GM18861 (cell line): ENCODE data around the gene DYRK3.
"Not testable (repeated sequence)": the region's sequence is repeated elsewhere in the genome, so short reads cannot be mapped to it uniquely, and the experiment has no call there.

Experiments used
- ATAC-seq: cut with Tn5 transposase; IDR thresholded peaks from one replicate; pipeline ENCODE4 v1.9.1; 2021; ENCODE audit not compliant: unreplicated experiment

DYRK3 gene

GRCh38 chr1:206628916-206629315 lies 6.4 kb upstream of the DYRK3 start:
- ATAC-seq: no peak

DNA sequence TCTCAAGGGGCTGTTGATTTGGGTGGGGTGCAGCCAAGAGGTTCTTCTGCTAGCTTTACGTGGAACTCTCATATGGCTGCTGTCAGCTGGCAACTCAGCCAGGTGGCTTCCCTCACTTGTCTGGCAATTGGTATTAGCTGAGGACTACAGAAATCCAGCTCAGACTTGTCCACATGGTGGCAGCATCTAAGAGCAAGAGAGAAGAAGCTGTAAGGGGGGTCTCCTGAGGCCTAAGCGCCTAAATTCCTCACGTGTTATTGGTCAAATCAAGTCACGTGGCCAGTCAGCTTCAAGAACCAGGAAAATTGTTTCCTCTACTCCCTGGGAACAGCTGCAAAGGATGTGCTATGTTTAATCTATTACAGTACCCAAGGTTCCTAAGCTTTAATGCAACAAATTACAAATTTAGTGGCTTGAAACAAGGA lies 4.2 kb upstream of the DYRK3 start:
- no peak for ATAC-seq

DNA sequence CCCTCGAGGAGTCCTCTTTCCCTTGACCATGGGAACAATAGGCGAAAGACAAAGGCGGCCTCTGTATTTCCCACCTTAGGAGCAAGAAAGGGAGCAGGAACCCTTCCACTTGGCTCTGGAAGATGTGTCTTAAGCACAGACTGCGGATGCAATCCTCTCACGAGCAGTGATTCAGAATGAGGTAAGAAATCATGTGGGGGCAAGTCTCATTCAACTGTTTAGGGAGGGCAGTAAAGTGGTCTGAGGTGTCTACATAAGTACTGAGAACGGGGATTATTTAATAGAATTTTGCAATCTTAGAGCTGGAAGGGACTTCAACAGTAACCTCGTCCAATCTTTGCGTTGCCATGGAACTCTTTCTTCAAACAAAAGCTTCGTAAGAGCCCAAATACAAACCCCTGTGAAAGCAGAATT lies 1.6 kb upstream of the DYRK3 start:
- ATAC-seq: no peak

GRCh38 chr1:206634365-206635079 lies 814 bp upstream of the DYRK3 start:
- ATAC-seq: no peak

DNA sequence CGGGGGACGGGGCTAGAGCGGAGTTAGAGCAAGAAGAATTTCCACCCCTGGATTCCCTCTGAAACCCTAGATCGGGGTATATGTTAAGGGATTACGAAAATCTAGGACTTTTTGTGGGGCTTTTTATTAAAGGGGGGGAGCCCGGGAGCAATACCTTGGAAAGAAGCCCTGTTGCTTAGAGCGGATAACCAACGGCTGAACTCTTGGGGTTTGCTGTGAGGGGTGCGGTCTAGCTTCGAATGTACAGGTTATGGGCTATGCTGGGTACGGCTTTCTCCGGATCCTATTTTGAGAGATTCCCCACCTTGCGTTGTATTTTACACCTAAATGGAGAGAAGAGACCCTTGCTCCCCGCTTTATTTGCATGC lies 626 bp downstream of the DYRK3 start:
- no peak for ATAC-seq

DNA sequence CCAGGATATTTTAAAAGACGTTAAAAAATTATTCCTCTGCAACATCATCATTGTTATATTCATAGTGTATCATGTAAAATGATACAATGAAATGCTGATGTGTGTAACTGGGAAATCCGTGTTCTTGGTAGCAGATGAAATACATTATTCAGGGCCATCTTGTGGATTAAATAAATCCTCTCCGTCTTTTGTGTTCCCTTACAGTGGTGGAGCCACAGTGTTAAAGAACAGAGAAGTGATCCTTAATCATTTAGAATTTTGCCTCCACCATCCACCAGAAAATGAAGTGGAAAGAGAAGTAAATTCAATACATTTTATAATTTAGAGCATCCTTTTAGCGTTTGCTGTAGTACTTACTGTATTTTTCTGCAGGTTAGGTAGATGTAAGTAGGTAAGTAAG lies 1.3 kb downstream of the DYRK3 start:
- ATAC-seq: no peak

DNA sequence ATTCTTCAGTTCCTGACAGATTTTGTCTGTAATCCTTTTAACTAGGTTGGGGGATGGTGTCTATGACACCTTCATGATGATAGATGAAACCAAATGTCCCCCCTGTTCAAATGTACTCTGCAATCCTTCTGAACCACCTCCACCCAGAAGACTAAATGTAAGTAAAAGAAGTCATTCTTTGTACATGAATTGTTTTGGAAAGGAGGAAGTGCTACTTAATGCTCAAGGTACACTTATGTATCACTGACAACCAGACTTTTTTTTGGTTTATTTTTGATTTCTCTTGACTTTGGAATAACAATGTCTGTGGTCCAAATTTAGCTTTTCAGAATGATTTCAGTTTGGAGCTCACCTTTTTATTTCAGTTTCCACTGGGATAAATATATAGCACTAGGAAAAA lies 2.3 kb downstream of the DYRK3 start:
- ATAC-seq: no peak

DNA sequence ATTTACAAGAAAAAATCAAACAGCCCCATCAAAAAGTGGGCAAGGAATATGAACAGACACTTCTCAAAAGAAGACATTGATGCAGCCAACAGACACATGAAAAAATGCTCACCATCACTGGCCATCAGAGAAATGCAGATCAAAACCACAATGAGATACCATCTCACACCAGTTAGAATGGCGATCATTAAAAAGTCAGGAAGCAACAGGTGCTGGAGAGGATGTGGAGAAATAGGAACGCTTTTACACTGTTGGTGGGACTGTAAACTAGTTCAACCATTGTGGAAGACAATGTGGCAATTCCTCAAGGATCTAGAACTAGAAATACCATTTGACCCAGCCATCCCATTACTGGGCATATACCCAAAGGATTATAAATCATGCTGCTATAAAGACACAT lies 6.7 kb downstream of the DYRK3 start:
- not testable (repeated sequence) for ATAC-seq

- ATAC-seq: no peak
These were observed 7.9 kb downstream of the DYRK3 start for GRCh38 chr1:206643118-206643698.

DNA sequence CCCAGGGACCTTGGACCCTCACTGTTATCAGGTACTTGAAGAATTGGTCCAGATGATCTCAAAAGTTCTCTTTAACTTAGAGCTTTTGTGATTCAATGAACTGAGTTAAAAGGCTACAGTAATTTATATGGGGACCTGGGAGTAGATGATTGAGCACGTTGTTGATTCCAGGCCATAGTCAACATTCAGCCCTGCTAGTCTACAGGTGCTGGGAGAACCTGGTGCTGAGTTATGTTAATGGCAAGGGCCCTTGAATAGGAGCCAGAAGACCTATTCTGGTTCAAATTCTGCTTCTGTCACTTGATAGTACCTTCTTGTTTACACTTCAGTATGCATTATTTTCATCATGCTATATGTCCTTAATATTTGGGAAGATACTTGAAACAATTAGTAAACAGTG lies 11.2 kb downstream of the DYRK3 start:
- no peak for ATAC-seq

- ATAC-seq: no peak
These were observed 11.9 kb downstream of the DYRK3 start for GRCh38 chr1:206647224-206647623.

- no peak for ATAC-seq
These were observed 14.1 kb downstream of the DYRK3 start for GRCh38 chr1:206649261-206649921.

DNA sequence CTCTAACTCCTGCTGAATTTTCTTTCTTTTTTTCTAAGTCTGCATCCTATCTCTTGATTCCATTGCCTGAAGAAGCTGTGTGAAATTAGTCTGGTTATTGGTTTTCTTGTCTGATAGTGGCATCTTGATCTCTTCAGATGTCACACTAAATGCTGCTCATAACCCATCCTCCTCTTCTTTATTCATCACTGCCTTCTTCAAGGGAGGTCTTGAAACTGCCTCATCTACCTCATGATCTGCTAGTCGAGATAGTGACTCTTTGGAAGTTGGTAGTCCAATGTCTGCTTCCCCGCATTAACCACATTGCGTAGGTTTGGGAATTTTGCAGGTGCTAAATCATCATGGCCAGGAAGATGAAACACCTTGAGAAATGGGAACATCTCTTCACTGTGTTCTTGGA lies 15.7 kb downstream of the DYRK3 start:
- ATAC-seq: no peak

DNA sequence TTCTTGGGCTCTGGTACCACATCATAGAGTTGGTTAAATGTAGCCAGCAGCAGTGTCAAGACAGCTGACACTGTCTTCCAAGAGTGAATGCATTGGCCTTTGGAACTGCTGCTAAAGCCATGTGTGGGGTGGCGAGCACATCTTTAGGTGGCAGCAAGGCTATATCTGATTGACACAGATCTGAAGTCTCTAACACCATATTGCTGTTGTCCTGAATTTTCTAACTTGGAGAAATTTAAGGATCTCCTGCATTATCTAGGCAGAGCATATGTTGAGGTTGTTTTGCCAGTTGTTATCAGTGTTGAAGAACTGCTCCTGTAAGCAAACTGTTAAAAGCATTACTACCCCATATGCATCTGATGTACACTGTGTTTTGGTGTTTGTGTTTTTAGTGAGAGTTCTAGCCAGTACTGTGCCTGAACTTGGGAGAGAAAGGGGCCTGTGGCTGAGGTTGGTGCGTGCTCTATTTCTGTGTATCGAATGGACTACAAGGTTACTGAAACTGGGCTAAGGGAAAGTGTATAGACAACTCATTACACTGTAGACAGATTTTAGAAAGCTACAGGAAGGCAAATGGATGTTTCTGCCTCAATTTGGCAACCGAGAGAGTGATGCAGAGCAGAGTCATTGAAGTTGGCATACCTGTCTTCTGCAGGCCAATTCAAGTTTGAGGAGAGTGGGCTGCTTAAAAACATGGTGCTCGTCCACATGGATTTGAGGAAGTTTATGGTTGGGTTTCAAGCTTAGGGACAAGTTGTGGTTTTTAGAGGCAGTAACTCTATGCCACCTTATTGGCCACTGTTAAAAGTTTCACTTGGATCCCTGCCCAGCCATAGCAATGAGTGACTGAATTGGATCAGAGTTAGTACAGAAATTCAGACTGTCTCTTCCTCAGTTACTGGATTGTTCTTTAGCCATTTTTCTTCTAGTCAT lies 16.9 kb downstream of the DYRK3 start:
- ATAC-seq: no peak

DNA sequence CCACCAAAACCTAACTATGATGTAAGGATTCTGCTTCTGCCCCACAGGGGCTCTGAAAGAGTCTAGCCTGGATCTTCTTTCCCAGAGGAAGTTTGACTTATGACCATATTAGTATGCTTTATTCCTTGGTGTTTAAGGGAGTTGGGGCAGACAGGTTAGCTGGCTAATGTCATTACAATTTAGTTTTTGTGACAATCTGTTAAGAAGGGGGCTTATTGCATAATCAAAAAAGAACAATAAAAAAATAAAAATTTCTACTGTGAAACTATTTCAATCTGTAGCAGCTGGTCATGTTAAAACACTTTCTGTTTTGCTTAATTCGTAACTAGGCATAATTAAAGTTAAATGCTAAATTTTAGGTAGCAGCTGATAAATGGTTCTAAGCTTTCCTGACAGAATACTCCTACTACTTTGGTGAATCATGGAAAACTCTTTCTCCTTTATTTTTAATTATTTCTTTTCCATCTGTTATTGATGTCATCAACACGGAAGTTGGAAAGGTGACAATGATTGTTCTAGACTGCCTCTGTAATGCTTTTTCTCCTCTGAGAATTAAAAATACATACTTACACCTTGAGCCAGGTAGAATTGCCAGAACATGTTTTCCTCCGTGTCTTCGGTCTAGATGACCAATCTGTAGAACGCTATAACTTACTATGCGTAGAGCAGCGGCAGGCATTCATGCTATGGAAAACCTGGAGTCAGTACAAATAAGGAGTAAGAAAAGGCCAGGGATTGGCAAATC lies 18.6 kb downstream of the DYRK3 start:
- no peak for ATAC-seq

- ATAC-seq: no peak
These were observed 19.5 kb downstream of the DYRK3 start for GRCh38 chr1:206654828-206655227.

GRCh38 chr1:206655471-206655882 lies 20.1 kb downstream of the DYRK3 start:
- no peak for ATAC-seq

DNA sequence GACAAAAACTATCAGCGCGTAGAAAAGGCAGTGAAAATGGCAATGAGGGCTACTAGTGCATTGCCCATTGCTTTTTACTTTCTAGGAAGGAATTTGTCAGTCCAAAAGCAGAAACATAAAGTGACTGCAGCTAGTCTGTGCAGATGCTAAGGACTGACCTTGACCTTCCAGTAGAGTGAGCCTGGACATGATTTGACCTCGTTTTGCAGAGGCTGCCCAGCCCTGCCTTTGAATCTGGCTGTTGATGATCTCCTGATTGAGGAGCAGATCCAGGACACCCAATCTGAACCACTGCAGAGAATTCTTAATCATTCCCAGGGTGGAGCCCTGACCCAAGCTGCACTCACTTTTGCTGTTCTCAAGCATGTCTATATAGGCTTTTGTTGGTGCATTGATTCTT lies 21.6 kb downstream of the DYRK3 start:
- ATAC-seq: no peak

GRCh38 chr1:206657751-206658150 lies 22.4 kb downstream of the DYRK3 start:
- ATAC-seq: no peak

GRCh38 chr1:206658264-206658980 lies 23.1 kb downstream of the DYRK3 start:
- ATAC-seq: no peak
